Karpas-422 (cell line): ENCODE measurements around the gene SCUBE2. TPM values are rescaled to one million over a fixed set of nuclear protein-coding genes. Genes with fewer than 3 reads are reported as not detected.

Experiments used
- DNase-seq: peaks from one replicate; pipeline ENCODE4 v3.0.0-alpha.2; 2015
- H2AFZ ChIP-seq: fragments of 200-600 bp; sonication (generic); 2 replicates; pipeline ENCODE4 v1.6.1; 2014; ENCODE audit warnings: antibody characterized with exemption, low read length, mixed read lengths
- H3K27ac ChIP-seq: fragments of 200-600 bp; sonication (generic); 2 replicates; pipeline ENCODE4 v1.5.1; 2014; ENCODE audit warnings: mild to moderate bottlenecking, low read length, moderate library complexity
- H3K27me3 ChIP-seq: fragments of 200-600 bp; sonication (generic); 2 replicates; pipeline ENCODE4 v1.6.1; 2014; ENCODE audit warnings: low read length, mixed read lengths
- H3K36me3 ChIP-seq: fragments of 200-600 bp; sonication (generic); 2 replicates; pipeline ENCODE4 v1.6.1; 2014; ENCODE audit warnings: low read length, mixed read lengths; ENCODE audit not compliant: insufficient read depth
- H3K4me1 ChIP-seq: fragments of 200-600 bp; sonication (generic); 2 replicates; pipeline ENCODE4 v1.6.1; 2014; ENCODE audit warnings: mild to moderate bottlenecking, low read length, mixed read lengths
- H3K4me2 ChIP-seq: fragments of 200-600 bp; sonication (generic); 2 replicates; pipeline ENCODE4 v1.6.1; 2014; ENCODE audit warnings: low read length, low read depth, mild to moderate bottlenecking; ENCODE audit not compliant: poor library complexity, severe bottlenecking
- H3K4me3 ChIP-seq: fragments of 200-600 bp; sonication (generic); 2 replicates; pipeline ENCODE4 v1.5.1; 2014; ENCODE audit warnings: mild to moderate bottlenecking, antibody characterized with exemption, low read length, mixed read lengths
- H3K79me2 ChIP-seq: fragments of 200-600 bp; sonication (generic); 2 replicates; pipeline ENCODE4 v1.6.1; 2014; ENCODE audit warnings: mild to moderate bottlenecking, low read length, mixed read lengths
- H3K9ac ChIP-seq: fragments of 200-600 bp; sonication (generic); 2 replicates; pipeline ENCODE4 v1.6.0; 2014; ENCODE audit warnings: low read length
- H3K9me2 ChIP-seq: fragments of 200-600 bp; sonication (generic), shearing (Covaris generic); replicated peaks from 2 replicates; pipeline ENCODE4 v1.6.0; 2014; ENCODE audit warnings: mild to moderate bottlenecking, low read length, moderate library complexity; ENCODE audit not compliant: insufficient read depth
- H3K9me3 ChIP-seq: fragments of 300-700, 200-600 bp; sonication (generic); 2 replicates; pipeline ENCODE4 v1.6.1; 2014; ENCODE audit warnings: low read length, mixed read lengths
- H4K20me1 ChIP-seq: fragments of 200-600 bp; sonication (generic); 2 replicates; pipeline ENCODE4 v1.6.1; 2014; ENCODE audit warnings: mild to moderate bottlenecking, antibody characterized with exemption, low read length, low read depth; ENCODE audit not compliant: insufficient read depth
- total RNA-seq: library from RNA; depleted of rRNA; stranded (reverse); fragments of >200 nt; shearing (Covaris generic); gene quantifications from 2 replicates; pipeline ENCODE4 v1.2.3, GENCODE V29; 2014; ENCODE audit warnings: low replicate concordance; rRNA removed

Gene SCUBE2
- 6.8 TPM in 1 of 2 replicates, not detected in the other for total RNA-seq

- no peak within 1 kb of the TSS for H3K4me2 ChIP-seq
- no peak for DNase-seq
These were observed at the start of gene SCUBE2 for GRCh38 chr11:9091044-9091922. SCUBE2 (minus strand) TSS chr11:9091599; CDS start chr11:9091528, 71 bp downstream.

DNA sequence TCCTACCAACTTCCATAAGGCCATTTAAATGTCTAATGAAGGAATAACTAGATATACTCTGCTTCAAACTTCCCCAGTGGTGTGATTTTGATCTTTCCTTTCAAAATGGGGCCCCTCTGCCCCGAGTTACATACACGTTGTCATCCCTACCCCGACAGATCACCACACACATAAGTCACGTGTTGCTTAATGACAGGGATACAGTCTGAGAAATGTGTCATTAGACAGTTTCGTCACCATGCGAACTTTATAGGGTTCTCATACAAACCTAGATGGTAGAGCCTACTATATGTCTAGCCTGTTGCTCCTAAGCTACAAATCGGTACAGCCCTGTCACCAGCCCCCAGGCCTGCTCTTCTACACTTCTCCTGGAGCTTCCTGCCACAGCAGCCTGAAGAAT lies 49.8 kb upstream of the SCUBE2 start:
- Histone ChIP-seq H3K9me2 (no peaks in the 10 kb centered on the region), H3K9me3 (no peaks in the 10 kb centered on the region), H3K36me3 (no peaks in the 10 kb centered on the region), H3K4me2 (no peak overlapping the region), H3K79me2 (no peaks in the 10 kb centered on the region), H3K4me3 (no peak overlapping the region), H3K9ac (no peak overlapping the region), H3K27ac (no peak overlapping the region), H4K20me1 (no peaks in the 10 kb centered on the region), H3K27me3 (no peaks in the 10 kb centered on the region), H3K4me1 (no peaks in the 10 kb centered on the region), H2AFZ (no peak overlapping the region)
- DNase-seq = no peak

More at GRCh38 chr11:9091044-9091922, at the start of gene SCUBE2:
- Histone ChIP-seq H3K4me1 (no peaks in the 10 kb centered on the region), H3K27ac (no peak within 1 kb of the TSS), H3K9ac (no peak within 1 kb of the TSS), H3K79me2 (no peaks in the 10 kb centered on the region), H3K9me2 (no peaks in the 10 kb centered on the region), H3K9me3 (no peaks in the 10 kb centered on the region), H3K4me3 (no peak within 1 kb of the TSS), H4K20me1 (no peaks in the 10 kb centered on the region), H3K27me3 (no peaks in the 10 kb centered on the region), H3K36me3 (no peaks in the 10 kb centered on the region), H2AFZ (no peak within 1 kb of the TSS)

DNA sequence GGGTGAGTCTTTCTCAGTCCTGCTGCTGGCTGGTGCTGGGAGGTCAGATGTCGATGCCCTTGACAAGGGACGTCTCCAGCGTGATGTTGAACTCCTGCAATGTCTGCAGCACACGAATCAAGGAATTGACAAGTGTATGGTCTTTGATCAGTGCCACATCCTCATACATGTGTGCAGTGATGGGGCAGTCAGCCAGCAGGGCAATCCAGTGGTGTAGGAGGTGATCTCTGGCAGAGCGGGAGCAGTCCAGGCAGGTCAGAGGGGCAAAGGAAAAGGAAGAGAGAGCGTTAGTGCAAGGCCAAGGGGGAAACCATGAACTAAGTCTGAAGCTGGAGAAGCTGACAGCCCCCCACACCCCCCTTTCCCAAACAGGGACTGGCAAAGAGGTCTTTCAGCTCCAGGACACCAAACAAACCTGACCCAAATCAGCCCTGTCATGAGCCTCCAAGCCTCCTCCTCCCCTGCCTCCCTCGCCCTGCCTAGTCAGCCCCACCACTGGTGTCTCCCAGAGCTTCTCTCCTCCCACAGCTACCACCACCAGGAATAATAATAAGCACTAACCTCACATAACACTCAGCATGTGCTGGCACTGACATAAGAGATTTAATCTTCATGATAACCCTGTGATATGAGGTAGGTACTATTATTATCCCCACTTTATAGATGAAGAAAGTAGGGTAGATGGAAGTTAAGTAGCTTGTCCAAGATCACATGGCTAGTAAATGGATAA lies 48.4 kb upstream of the SCUBE2 start:
- DNase-seq = no peak
- Histone ChIP-seq H3K4me2 (no peak overlapping the region), H3K9me3 (no peaks in the 10 kb centered on the region), H2AFZ (no peak overlapping the region), H3K9ac (no peak overlapping the region), H4K20me1 (no peaks in the 10 kb centered on the region), H3K27me3 (no peaks in the 10 kb centered on the region), H3K27ac (no peak overlapping the region), H3K4me3 (no peak overlapping the region), H3K9me2 (no peaks in the 10 kb centered on the region), H3K36me3 (no peaks in the 10 kb centered on the region), H3K79me2 (no peaks in the 10 kb centered on the region), H3K4me1 (no peaks in the 10 kb centered on the region)

DNA sequence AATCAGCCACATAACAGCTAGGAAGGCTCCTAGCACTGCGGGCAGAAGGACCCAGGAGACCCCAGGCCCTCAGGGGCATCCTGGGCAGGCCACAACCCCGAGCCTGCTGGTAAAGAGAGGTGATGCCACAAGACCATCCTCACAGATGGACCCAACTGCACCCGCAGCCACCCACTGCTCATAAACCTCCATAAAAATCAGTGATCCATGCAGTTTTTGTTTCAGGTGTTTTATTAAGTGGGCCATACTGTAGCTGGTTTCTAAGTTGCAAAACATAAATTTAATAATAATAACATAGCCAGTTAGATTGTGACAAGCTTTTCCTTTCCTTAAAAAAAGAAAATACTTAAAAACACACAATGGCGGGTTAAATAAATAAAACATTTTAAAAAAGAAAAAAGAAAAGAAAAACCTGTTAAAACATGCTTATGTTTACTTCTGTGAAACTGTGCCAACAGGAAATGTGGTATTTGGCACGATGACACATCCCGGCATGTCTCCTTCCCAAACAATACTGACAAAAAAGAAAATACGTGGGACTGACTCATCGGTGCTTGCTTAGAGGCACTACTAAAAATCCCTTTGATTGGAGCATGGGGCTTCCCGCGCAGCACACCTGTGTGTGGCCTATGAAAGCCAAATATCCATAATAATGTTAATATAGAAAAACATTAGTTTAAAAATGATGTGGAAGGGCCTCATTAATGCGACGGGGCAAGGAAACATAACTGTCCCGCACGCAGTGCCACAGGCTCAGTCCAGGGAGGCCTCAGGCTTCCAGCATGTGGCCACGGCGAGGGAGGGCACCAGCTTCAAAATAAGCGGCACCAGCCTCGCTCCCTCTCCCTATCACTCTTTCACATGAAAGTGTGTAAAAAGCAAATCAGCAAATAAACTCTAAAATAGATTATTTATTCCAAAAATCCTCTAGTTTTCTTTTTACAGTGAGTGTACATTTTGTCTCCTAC lies 47.5 kb upstream of the SCUBE2 start:
- Histone ChIP-seq H3K9me3 (no peaks in the 10 kb centered on the region), H3K4me3 (no peak overlapping the region), H3K27ac (no peak overlapping the region), H3K4me1 (no peaks in the 10 kb centered on the region), H3K9me2 (no peaks in the 10 kb centered on the region), H4K20me1 (no peaks in the 10 kb centered on the region), H3K36me3 (no peaks in the 10 kb centered on the region), H2AFZ (no peak overlapping the region), H3K9ac (no peak overlapping the region), H3K79me2 (no peaks in the 10 kb centered on the region), H3K4me2 (no peak overlapping the region), H3K27me3 (no peaks in the 10 kb centered on the region)
- DNase-seq = no peak

GRCh38 chr11:9138133-9138453 lies 46.7 kb upstream of the SCUBE2 start:
- no peak overlapping the region for H2AFZ ChIP-seq
- H3K4me2 ChIP-seq = no peak overlapping the region
- no peaks in the 10 kb centered on the region for H3K79me2 ChIP-seq
- H3K36me3 ChIP-seq = no peaks in the 10 kb centered on the region
- H3K9me3 ChIP-seq = no peaks in the 10 kb centered on the region
- H3K27ac ChIP-seq = no peak overlapping the region
- no peaks in the 10 kb centered on the region for H3K4me1 ChIP-seq
- H3K27me3 ChIP-seq = no peaks in the 10 kb centered on the region
- no peak overlapping the region for H3K4me3 ChIP-seq
- H3K9ac ChIP-seq = no peak overlapping the region
- H4K20me1 ChIP-seq = no peaks in the 10 kb centered on the region
- no peaks in the 10 kb centered on the region for H3K9me2 ChIP-seq
- DNase-seq = no peak

- Histone ChIP-seq H3K9ac (no peak overlapping the region), H3K36me3 (no peaks in the 10 kb centered on the region), H3K9me2 (no peaks in the 10 kb centered on the region), H3K4me1 (no peaks in the 10 kb centered on the region), H4K20me1 (no peaks in the 10 kb centered on the region), H3K27ac (no peak overlapping the region), H3K27me3 (no peaks in the 10 kb centered on the region), H2AFZ (no peak overlapping the region), H3K9me3 (no peaks in the 10 kb centered on the region), H3K4me3 (no peak overlapping the region), H3K4me2 (no peak overlapping the region), H3K79me2 (no peaks in the 10 kb centered on the region)
- peak; percentile 86 for DNase-seq
These were observed 46.1 kb upstream of the SCUBE2 start for GRCh38 chr11:9137293-9138132.

- H3K9me2 ChIP-seq = no peaks in the 10 kb centered on the region
- H3K4me1 ChIP-seq = no peaks in the 10 kb centered on the region
- no peak overlapping the region for H3K27ac ChIP-seq
- no peak overlapping the region for H3K4me3 ChIP-seq
- no peaks in the 10 kb centered on the region for H3K27me3 ChIP-seq
- DNase-seq = no peak
- no peaks in the 10 kb centered on the region for H3K36me3 ChIP-seq
- no peak overlapping the region for H3K4me2 ChIP-seq
- no peak overlapping the region for H3K9ac ChIP-seq
- H4K20me1 ChIP-seq = no peaks in the 10 kb centered on the region
- H3K9me3 ChIP-seq = no peaks in the 10 kb centered on the region
- H2AFZ ChIP-seq = no peak overlapping the region
- no peaks in the 10 kb centered on the region for H3K79me2 ChIP-seq
These were observed 45.3 kb upstream of the SCUBE2 start for GRCh38 chr11:9136741-9137140.
